Middle frontal gyrus (tissue), 1 donor: ENCODE data around the gene DNAAF5.

ENCODE experiments used
- DNase-seq: peaks from one replicate; pipeline ENCODE4 v3.0.0-alpha.2; 2015; ENCODE audit warnings: low spot score; ENCODE audit errors: extremely low spot score

DNAAF5 gene

GRCh38 chr7:706721-707120, 19.8 kb upstream of the DNAAF5 start:
- no peak for DNase-seq

- DNase-seq: no peak
Observed at GRCh38 chr7:707296-708000, 19.1 kb upstream of the DNAAF5 start.

GRCh38 chr7:710161-710560, 16.3 kb upstream of the DNAAF5 start:
- DNase-seq: no peak

- no peak for DNase-seq
Observed at GRCh38 chr7:711093-711921, 15.2 kb upstream of the DNAAF5 start.

- no peak for DNase-seq
Observed at GRCh38 chr7:711922-712380, 14.5 kb upstream of the DNAAF5 start.

GRCh38 chr7:712381-713138, 13.9 kb upstream of the DNAAF5 start:
- no peak for DNase-seq

- DNase-seq: no peak
Observed at GRCh38 chr7:713139-713457, 13.4 kb upstream of the DNAAF5 start.

GRCh38 chr7:713488-714230, 12.8 kb upstream of the DNAAF5 start:
- DNase-seq: no peak

- DNase-seq: no peak
Observed at GRCh38 chr7:714251-714671, 12.2 kb upstream of the DNAAF5 start.

- DNase-seq: no peak
Observed at GRCh38 chr7:716222-716621, 10.3 kb upstream of the DNAAF5 start.

- DNase-seq: no peak
Observed at GRCh38 chr7:716636-717035, 9.9 kb upstream of the DNAAF5 start.

GRCh38 chr7:721619-722248, 4.8 kb upstream of the DNAAF5 start:
- DNase-seq: no peak

GRCh38 chr7:723541-723940, 3.0 kb upstream of the DNAAF5 start:
- no peak for DNase-seq

GRCh38 chr7:724298-724697, 2.2 kb upstream of the DNAAF5 start:
- no peak for DNase-seq

- DNase-seq: no peak
Observed at GRCh38 chr7:725223-726005, 1.1 kb upstream of the DNAAF5 start.

- no peak for DNase-seq
Observed at GRCh38 chr7:726854-727103, 280 bp downstream of the DNAAF5 start.

GRCh38 chr7:727104-727805, 756 bp downstream of the DNAAF5 start, which contains the start of gene PRKAR1B:
PRKAR1B (minus strand) TSS chr7:727281; CDS start chr7:711505, 15,776 bp downstream.
- DNase-seq: no peak

- no peak for DNase-seq
Observed at GRCh38 chr7:727806-728460, 1.4 kb downstream of the DNAAF5 start.

GRCh38 chr7:728602-729001, 2.1 kb downstream of the DNAAF5 start:
- no peak for DNase-seq
